ENCODE results near the gene GOLGA8K.
"Not testable (repeated sequence)": the region's sequence is repeated elsewhere in the genome, so short reads cannot be mapped to it uniquely, and the experiment has no call there.

The GOLGA8K gene

DNA sequence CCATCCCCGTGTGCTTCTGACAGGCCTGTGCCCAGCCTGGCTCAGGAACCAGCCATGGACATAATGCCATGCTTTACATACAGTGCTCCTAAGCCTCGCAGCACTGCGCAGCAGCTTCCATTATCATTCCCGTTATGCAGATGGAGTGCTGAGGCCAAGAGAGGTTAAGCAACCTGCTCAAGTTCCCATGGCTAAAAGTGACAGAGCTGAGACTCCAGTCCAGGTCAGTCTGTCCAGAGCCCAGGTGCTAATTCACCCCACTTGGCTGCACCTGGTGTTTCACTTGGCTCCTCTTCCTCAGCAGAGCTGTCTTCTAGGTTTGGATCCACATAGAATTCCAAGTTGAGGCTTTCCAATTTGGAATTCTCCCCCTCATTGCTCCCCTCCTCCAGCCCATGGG, 41.4 kb downstream of the GOLGA8K start:
- H3K4me3 ChIP-seq (ENCODE audit: control insufficient read depth, low read depth, low read length); DNase-seq (ENCODE audit: low read depth): not testable (repeated sequence)

DNA sequence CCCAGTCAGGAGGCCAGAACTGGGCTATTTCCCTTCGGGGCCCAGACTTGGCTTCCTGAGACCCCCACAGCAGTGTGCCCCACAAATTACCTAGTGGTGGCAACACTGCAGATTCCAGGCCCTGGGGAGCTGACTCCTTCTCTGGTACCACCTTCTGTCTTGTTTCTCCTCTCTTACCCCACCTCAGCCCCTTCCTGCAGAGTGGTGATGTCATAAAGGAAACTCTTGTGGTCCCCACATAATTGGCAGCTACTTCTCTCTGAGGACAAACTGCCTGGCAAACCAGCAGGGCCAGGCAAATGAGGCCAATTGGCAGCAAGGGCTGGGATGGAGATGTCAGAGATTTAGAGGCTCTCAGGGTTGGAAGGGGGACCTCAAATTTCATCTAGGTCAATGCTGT, 44.6 kb downstream of the GOLGA8K start:
- DNase-seq (ENCODE audit: low read depth); H3K4me3 ChIP-seq (ENCODE audit: control insufficient read depth, low read depth, low read length): not testable (repeated sequence)

DNA sequence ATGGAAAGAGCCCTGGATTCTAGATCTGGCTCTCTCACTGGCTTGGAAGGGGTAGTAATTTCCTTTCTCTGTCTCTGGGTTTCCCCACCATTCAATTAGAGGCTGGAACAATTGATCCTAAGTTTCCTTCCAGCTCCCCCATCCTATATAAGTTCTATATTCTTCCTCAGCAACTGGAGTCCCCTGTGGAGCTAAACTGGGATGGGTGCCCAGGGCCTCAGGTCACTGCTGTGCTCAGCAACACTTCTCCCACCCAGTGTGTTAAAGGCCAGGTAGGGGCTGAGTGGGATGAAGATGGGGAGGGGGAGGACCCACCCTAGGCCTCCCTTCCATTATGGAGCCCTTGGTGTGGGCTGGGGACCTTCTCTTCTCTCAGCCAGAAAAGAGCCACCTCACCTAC, 46.2 kb downstream of the GOLGA8K start:
- not testable (repeated sequence) for H3K4me3 ChIP-seq (ENCODE audit: control insufficient read depth, low read depth, low read length); DNase-seq (ENCODE audit: low read depth)

DNA sequence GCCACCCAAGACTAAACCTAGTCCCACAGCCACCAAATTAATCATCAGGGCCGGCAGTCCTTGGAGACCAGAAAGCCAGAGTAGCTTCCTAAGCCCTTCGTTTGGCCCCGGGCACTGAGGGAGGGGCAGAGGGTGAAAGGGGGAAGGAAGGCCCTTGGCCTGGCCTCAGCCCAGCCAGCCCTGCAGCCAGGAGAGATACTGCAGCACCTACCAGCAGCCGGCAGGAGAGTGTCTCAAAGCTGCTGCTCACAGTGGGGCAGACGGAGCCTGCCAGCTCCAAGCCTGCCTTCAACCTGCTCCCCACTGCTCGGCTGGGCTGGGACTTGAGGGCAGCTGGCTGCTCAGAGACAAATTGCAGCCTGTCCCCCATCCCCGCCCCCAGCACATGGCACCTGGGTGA, 50.3 kb downstream of the GOLGA8K start:
- H3K4me3 ChIP-seq (ENCODE audit: control insufficient read depth, low read depth, low read length); DNase-seq (ENCODE audit: low read depth): not testable (repeated sequence)

DNA sequence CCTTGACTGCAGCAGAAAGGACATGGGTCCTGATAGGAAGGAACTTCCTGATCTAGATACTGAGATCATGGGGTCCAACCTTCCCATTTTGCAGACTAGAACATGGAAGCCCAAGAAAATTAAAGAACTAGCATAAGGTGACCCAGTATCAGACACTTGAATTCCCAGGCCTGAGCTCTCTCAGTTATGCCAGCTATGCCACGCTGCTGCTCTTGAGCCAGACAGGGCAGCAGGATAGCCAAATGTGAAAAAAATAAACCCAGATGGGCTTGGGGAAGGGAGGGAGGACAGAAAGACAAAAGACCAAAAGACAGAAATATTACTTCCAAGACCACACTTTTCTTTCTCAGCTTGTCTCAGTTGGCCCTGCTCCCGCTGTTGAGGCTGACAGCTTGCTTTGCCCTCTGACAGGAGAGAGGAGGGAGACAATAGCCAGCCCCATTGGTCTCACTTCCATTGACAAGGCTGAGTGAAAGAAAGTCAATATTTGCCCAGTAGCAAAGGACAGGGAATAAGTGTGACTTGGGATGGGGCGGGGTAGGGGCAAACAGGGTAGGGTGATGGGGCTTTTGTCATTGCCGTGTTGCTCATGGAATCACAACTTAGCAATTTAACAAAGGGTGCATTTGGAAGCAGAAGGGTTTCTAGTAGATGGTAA, 52.4 kb downstream of the GOLGA8K start:
- not testable (repeated sequence) for DNase-seq (ENCODE audit: low read depth); H3K4me3 ChIP-seq (ENCODE audit: control insufficient read depth, low read depth, low read length)

DNA sequence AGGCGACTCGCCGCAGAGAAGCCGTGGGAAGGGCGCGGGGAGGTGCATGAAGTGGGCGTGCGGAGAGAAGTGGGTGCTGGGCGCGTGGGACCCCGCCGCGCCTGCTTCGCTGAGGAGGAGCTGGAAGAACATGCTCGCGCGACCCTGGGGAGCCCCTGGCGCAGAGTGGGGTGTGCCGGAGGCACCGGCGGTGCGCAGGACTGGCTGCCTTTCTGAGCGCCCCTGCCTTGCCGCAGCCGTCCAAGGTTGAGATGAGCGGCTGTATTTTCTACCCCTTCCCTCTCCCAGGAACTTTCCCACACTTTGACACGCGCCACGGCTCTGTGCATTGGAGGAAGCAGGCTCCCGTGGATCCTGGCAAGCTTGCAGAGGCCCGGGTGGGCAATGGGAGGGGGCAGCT, 56.1 kb downstream of the GOLGA8K start:
- not testable (repeated sequence) for DNase-seq (ENCODE audit: low read depth); H3K4me3 ChIP-seq (ENCODE audit: control insufficient read depth, low read depth, low read length)

DNA sequence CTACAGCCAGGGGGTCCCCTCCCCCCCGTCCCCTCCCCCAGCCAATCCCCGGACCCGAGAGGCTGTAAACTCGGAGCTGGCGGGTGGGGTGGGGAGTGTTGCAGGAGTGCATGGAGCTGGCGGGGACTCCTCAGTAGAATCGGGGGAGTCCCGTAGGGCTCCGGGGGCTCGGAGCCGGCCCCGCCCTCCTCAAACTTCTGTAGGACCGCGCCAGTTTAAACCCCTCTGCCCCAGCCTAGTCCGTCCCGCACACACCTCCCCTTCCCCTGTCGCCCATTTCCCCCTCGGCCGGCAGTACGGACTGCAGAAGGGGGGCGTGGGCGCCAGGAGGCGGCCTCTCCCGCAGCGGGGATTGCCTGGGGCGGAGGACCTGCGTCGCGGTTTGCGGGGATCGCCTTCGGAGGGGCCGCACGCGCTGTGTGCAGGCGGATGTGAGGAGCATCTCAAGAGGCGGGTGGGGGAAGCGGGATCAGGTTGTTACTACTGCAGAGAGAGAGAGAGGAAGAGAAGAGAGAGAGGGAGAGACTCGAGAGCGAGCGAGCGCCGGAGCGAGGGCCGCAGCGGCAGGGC, 57.0 kb downstream of the GOLGA8K start:
- not testable (repeated sequence) for H3K4me3 ChIP-seq (ENCODE audit: control insufficient read depth, low read depth, low read length)

DNA sequence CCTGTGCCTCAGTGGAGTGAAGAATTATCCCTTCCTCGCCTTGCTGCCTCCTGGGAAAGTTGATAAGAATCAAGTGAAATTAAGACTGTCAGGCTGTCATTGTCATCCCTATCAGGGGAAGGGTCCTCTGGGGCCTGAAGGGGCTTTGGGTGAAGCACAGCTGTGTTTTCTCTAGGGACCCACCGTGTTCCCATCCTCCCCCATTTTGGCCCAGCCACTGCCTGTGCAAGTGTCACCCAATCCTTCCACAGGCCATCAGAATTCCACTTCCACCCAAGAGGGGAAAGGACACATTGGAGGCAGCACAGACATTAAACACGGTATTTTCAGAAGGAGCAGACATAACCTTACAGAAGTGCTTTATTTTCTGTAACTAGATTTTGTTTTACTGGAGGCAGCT, 59.2 kb downstream of the GOLGA8K start:
- H3K4me3 ChIP-seq (ENCODE audit: control insufficient read depth, low read depth, low read length); DNase-seq (ENCODE audit: low read depth): not testable (repeated sequence)

More for the DNA sequence above, 57.0 kb downstream of the GOLGA8K start:
- DNase-seq (ENCODE audit: low read depth) = not testable (repeated sequence)

All from fibroblast of mammary gland (primary cell).